Lower leg skin (tissue), 4 donors: ENCODE measurements around the gene FAM81B. TPM values are rescaled to one million over a fixed set of nuclear protein-coding genes. Genes with fewer than 3 reads are reported as not detected.
"Not testable (repeated sequence)": the region's sequence is repeated elsewhere in the genome, so short reads cannot be mapped to it uniquely, and the experiment has no call there.

Experiments used
- DNase-seq, 2 donors: peaks; one replicate each; pipeline ENCODE4 v3.0.0-alpha.2; 2019; ENCODE audit warnings: low spot score in 2 of 2
- H3K4me3 ChIP-seq: fragments of 200-600 bp; sonication (generic); 2 replicates; pipeline ENCODE4 v1.5.1; 2017; ENCODE audit warnings: mild to moderate bottlenecking, low read depth; ENCODE audit not compliant: poor library complexity, severe bottlenecking
- CTCF ChIP-seq, 3 donors: fragments of 450-650 bp; IDR thresholded peaks; one replicate each; pipeline ENCODE4 v1.5.1; 2016; ENCODE audit warnings: antibody characterized with exemption in 3 of 3, mild to moderate bottlenecking in 3 of 3, moderate library complexity in 2 of 3
- POLR2A ChIP-seq, 2 donors: fragments of 450-650 bp; IDR thresholded peaks; one replicate each; pipeline ENCODE4 v1.6.1; 2016 to 2017; ENCODE audit warnings: antibody characterized with exemption in 2 of 2, mild to moderate bottlenecking in 1 of 2, moderate library complexity in 1 of 2
- WGBS, 2 donors: methylation state at CpG; one replicate each; pipeline ENCODE4 v1.1.5; 2018; 5-methylcytosine and 5-hydroxymethylcytosine counted together
- intact Hi-C: fragments of 100-400 bp; cut with DNase I; formaldehyde crosslinking; loops from one replicate; pipeline ENCODE4 v1.15.0; 2023; ENCODE audit warnings: low total_unique reads
- total RNA-seq, 4 donors: library from RNA; depleted of rRNA; stranded (reverse); fragments of >200 nt; gene quantifications; one replicate each; pipeline ENCODE4 v1.1.0, GENCODE V29; 2016

FAM81B gene
- total RNA-seq, 4 donors from 2014 or later: not detected

GRCh38 chr5:95379133-95379532 lies 12.0 kb upstream of the FAM81B start:
- H3K4me3 ChIP-seq: no peak overlapping the region
- no peak for TF ChIP-seq CTCF (IDR thresholded peaks at IDR 0.05)
- no peak for TF ChIP-seq POLR2A (IDR thresholded peaks at IDR 0.05)
- 72 to 93% methylated on average over 2 of the region's 2 CpGs for WGBS, 2 donors
- intact Hi-C loops: no loop called here
- no peak for DNase-seq

- intact Hi-C loops: no loop called here
- WGBS, 2 donors: 86 to 90% methylated on average over 5 of the region's 5 CpGs
- DNase-seq: no peak
- TF ChIP-seq POLR2A (IDR thresholded peaks at IDR 0.05): no peak
- TF ChIP-seq CTCF (IDR thresholded peaks at IDR 0.05): no peak
- no peak overlapping the region for H3K4me3 ChIP-seq
Measured at GRCh38 chr5:95380103-95380628, 11.0 kb upstream of the FAM81B start.

GRCh38 chr5:95382801-95383200 lies 8.4 kb upstream of the FAM81B start:
- DNase-seq: no peak
- no peak for TF ChIP-seq CTCF (IDR thresholded peaks at IDR 0.05)
- no peak for TF ChIP-seq POLR2A (IDR thresholded peaks at IDR 0.05)
- no peak overlapping the region for H3K4me3 ChIP-seq
- intact Hi-C loops: no loop called here
- 43 to 52% methylated on average over 4 of the region's 4 CpGs for WGBS, 2 donors

GRCh38 chr5:95384485-95385213 lies 6.5 kb upstream of the FAM81B start:
- no peak overlapping the region for H3K4me3 ChIP-seq
- WGBS, 2 donors: 68 to 94% methylated on average over 5 of the region's 5 CpGs
- TF ChIP-seq POLR2A (IDR thresholded peaks at IDR 0.05) (no peak), CTCF (IDR thresholded peaks at IDR 0.05) (no peak)
- DNase-seq: no peak
- intact Hi-C loops: no loop called here

- no peak overlapping the region for H3K4me3 ChIP-seq
- TF ChIP-seq CTCF (IDR thresholded peaks at IDR 0.05) (no peak), POLR2A (IDR thresholded peaks at IDR 0.05) (no peak)
- 84 to 89% methylated on average over 1 of the region's 1 CpG for WGBS, 2 donors
- DNase-seq: no peak
- intact Hi-C loops: no loop called here
Measured at GRCh38 chr5:95385334-95385733, 5.8 kb upstream of the FAM81B start.

- DNase-seq, H3K4me3 ChIP-seq, intact Hi-C loops: not testable (repeated sequence)
- 85 to 87% methylated on average over 3 of the region's 3 CpGs for WGBS, 2 donors
Measured at GRCh38 chr5:95391965-95392364, 799 bp downstream of the FAM81B start.
